ENCODE measurements around the gene TMOD2.

The TMOD2 gene

GRCh38 chr15:51750792-51751696 is at the start of gene TMOD2:
TSS of gene TMOD2 (plus strand) at chr15:51751597. CDS start at chr15:51766442, 14,845 bp downstream.
- DNase-seq, result peak in 2 of 4 experiments; percentile 3 to 27

- no peak for DNase-seq
These were observed 48.7 kb upstream of the TMOD2 start for GRCh38 chr15:51702710-51703109.

- no peak for DNase-seq
These were observed 45.1 kb upstream of the TMOD2 start for GRCh38 chr15:51706291-51706690.

GRCh38 chr15:51706926-51707608 is 44.3 kb upstream of the TMOD2 start:
- no peak for DNase-seq

- DNase-seq, result no peak
These were observed 43.4 kb upstream of the TMOD2 start for GRCh38 chr15:51708013-51708412.

- DNase-seq, result no peak
These were observed 42.4 kb upstream of the TMOD2 start for GRCh38 chr15:51709031-51709430.

GRCh38 chr15:51714162-51714561 is 37.2 kb upstream of the TMOD2 start:
- DNase-seq, result no peak

GRCh38 chr15:51714911-51715310 is 36.5 kb upstream of the TMOD2 start:
- no peak for DNase-seq

GRCh38 chr15:51718219-51718618 is 33.2 kb upstream of the TMOD2 start:
- no peak for DNase-seq

GRCh38 chr15:51718746-51719145 is 32.7 kb upstream of the TMOD2 start:
- no peak for DNase-seq

GRCh38 chr15:51720201-51720995 is 31.0 kb upstream of the TMOD2 start:
- DNase-seq, result no peak

- no peak for DNase-seq
These were observed 30.0 kb upstream of the TMOD2 start for GRCh38 chr15:51721199-51721960.

GRCh38 chr15:51724199-51724598 is 27.2 kb upstream of the TMOD2 start:
- no peak for DNase-seq

GRCh38 chr15:51724673-51725072 is 26.7 kb upstream of the TMOD2 start:
- DNase-seq, result no peak

GRCh38 chr15:51726302-51727073 is 24.9 kb upstream of the TMOD2 start:
- DNase-seq, result peak in 2 of 4 experiments; percentile 12

- DNase-seq, result no peak
These were observed 24.1 kb upstream of the TMOD2 start for GRCh38 chr15:51727141-51727897.

GRCh38 chr15:51731549-51732267 is 19.7 kb upstream of the TMOD2 start:
- DNase-seq, result peak in 1 of 4 experiments; percentile 4

- no peak for DNase-seq
These were observed 18.8 kb upstream of the TMOD2 start for GRCh38 chr15:51732646-51733045.

GRCh38 chr15:51735228-51736010 is 16.0 kb upstream of the TMOD2 start:
- DNase-seq, result peak in 1 of 4 experiments; percentile 2
